Measurements from ENCODE around the gene CORO2A.

CORO2A gene

GRCh38 chr9:98159301-98159700 lies 33.1 kb downstream of the CORO2A start:
- no peak for TF ChIP-seq CTCF (IDR thresholded peaks at IDR 0.05; ENCODE audit: low read depth, low read length)
- H3K4me3 ChIP-seq (ENCODE audit: low read depth, low read length) = no peak overlapping the region

- no peak for TF ChIP-seq CTCF (IDR thresholded peaks at IDR 0.05; ENCODE audit: low read depth, low read length)
- H3K4me3 ChIP-seq (ENCODE audit: low read depth, low read length) = no peak overlapping the region
Measured at GRCh38 chr9:98158071-98158831, 34.2 kb downstream of the CORO2A start.

DNA sequence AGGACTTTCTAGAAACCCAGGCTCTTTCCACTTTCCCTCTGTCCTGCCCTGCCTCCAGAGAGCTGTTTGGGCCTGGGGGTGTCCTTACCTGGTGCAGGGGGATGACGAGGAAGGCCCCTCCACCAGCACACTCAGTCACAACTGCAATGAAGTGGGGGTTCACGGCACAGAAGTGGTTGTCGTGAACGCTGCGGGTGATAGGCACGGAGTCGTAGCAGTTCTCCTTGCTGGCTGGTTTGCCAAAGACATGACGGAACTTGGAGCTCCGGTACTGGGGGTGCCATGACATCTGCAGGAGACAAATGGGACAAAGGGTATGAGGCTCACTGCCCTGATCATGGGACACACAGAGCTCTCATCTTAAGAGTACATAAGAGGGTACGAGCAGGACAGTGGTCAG lies 35.1 kb downstream of the CORO2A start:
- no peak for TF ChIP-seq CTCF (IDR thresholded peaks at IDR 0.05; ENCODE audit: low read depth, low read length)
- no peak overlapping the region for H3K4me3 ChIP-seq (ENCODE audit: low read depth, low read length)

DNA sequence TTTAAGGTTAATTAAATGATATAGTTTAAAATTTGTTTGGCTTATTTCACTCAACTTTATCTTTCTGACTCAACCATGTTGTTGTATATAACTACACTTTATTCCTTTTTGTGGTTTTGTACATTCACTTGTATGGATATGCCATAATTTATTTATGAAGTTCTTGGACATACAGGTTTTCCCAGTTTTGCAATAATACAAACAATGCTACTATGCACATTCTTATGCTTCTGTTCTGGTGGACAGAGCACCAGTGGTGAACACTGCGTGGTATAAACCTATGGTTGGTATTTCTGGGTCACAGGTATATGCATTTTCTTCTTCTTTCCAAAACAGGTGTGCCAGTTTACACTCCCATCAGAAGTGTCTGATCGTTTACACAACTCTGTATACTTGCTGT lies 37.8 kb downstream of the CORO2A start:
- TF ChIP-seq CTCF (IDR thresholded peaks at IDR 0.05; ENCODE audit: low read depth, low read length) = no peak
- no peak overlapping the region for H3K4me3 ChIP-seq (ENCODE audit: low read depth, low read length)

DNA sequence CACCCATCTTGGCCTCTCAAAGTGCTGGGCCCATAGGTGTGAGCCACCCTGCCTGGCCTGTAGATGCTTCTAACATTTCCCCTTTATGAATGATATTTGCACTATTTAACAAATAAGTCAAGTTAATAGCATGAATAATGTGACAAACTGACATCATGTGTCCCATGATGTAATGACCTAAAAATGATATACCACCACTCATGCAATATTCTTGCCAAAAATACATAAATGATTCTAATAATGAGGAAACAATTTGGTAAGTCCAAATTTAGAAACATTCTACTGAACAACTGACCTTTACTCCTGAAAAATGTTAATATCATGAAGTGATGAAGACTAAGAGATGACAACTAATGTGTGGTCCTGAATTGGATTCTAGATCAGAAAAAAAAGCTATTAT lies 39.9 kb downstream of the CORO2A start:
- TF ChIP-seq CTCF (IDR thresholded peaks at IDR 0.05; ENCODE audit: low read depth, low read length) = no peak
- H3K4me3 ChIP-seq (ENCODE audit: low read depth, low read length) = no peak overlapping the region

DNA sequence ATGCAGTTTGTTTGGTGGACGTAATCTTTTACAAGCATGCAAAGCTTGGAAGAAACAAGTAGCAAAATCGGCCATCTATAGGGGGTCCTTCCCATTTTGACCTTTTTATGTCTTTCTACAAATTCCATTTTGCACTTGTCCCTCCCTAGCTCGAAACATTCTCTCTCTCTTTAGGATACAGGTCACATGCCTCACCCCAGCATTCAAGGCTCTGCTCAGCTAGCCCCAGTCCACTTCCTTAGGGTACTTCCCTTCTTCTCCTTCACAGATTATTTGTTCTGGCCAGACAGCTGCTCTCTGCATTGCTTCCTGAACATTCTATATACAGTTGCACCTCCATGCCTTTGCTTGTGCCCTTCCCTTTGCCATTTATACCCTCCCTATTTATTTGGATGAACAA lies 41.7 kb downstream of the CORO2A start:
- no peak for TF ChIP-seq CTCF (IDR thresholded peaks at IDR 0.05; ENCODE audit: low read depth, low read length)
- no peak overlapping the region for H3K4me3 ChIP-seq (ENCODE audit: low read depth, low read length)

- no peak for TF ChIP-seq CTCF (IDR thresholded peaks at IDR 0.05; ENCODE audit: low read depth, low read length)
- H3K4me3 ChIP-seq (ENCODE audit: low read depth, low read length) = no peak overlapping the region
Measured at GRCh38 chr9:98150164-98150563, 42.3 kb downstream of the CORO2A start.
